CD4-positive, alpha-beta T cell treated with Interferon alpha-2 for 1 hour (primary cell): ENCODE data around the gene CAMKK2.
"Not testable (repeated sequence)": the region's sequence is repeated elsewhere in the genome, so short reads cannot be mapped to it uniquely, and the experiment has no call there.

Experiments
- DNase-seq, 2 donors: peaks; one replicate each; pipeline ENCODE4 v3.0.0-alpha.2; 2020 to 2022

Gene CAMKK2

GRCh38 chr12:121278169-121279070 lies 18.1 kb downstream of the CAMKK2 start:
- DNase-seq, result peak in 1 of 2 donors; percentile 64

- DNase-seq, result no peak
Measured at GRCh38 chr12:121277374-121277759, 19.1 kb downstream of the CAMKK2 start.

- no peak for DNase-seq
Measured at GRCh38 chr12:121274036-121274763, 22.3 kb downstream of the CAMKK2 start.

- no peak for DNase-seq
Measured at GRCh38 chr12:121273364-121273896, 23.1 kb downstream of the CAMKK2 start.

GRCh38 chr12:121267822-121268221 lies 28.7 kb downstream of the CAMKK2 start:
- DNase-seq, result no peak

- DNase-seq, result no peak
Measured at GRCh38 chr12:121264951-121265515, 31.5 kb downstream of the CAMKK2 start.

- no peak for DNase-seq
Measured at GRCh38 chr12:121264135-121264534, 32.4 kb downstream of the CAMKK2 start.

GRCh38 chr12:121263206-121263935 lies 33.1 kb downstream of the CAMKK2 start:
- no peak for DNase-seq

- DNase-seq, result no peak
Measured at GRCh38 chr12:121261398-121261797, 35.1 kb downstream of the CAMKK2 start.

GRCh38 chr12:121260091-121260490 lies 36.4 kb downstream of the CAMKK2 start:
- DNase-seq, result no peak

- no peak for DNase-seq
Measured at GRCh38 chr12:121259074-121259473, 37.4 kb downstream of the CAMKK2 start.

- DNase-seq, result not testable (repeated sequence)
Measured at GRCh38 chr12:121257704-121258449, 38.6 kb downstream of the CAMKK2 start.

- DNase-seq, result no peak
Measured at GRCh38 chr12:121255433-121255832, 41.1 kb downstream of the CAMKK2 start.

- no peak for DNase-seq
Measured at GRCh38 chr12:121253638-121254335, 42.7 kb downstream of the CAMKK2 start.

GRCh38 chr12:121252712-121253345 lies 43.7 kb downstream of the CAMKK2 start:
- DNase-seq, result no peak

- DNase-seq, result no peak
Measured at GRCh38 chr12:121251838-121252237, 44.7 kb downstream of the CAMKK2 start.

- no peak for DNase-seq
Measured at GRCh38 chr12:121250359-121250758, 46.1 kb downstream of the CAMKK2 start.

GRCh38 chr12:121248622-121249021 lies 47.9 kb downstream of the CAMKK2 start:
- DNase-seq, result peak in 1 of 2 donors; percentile 33

GRCh38 chr12:121246893-121247557 lies 49.5 kb downstream of the CAMKK2 start:
- DNase-seq, result no peak

GRCh38 chr12:121245951-121246350 lies 50.6 kb downstream of the CAMKK2 start:
- DNase-seq, result no peak
